ENCODE measurements around the gene CTNND2. TPM values are rescaled to one million over a fixed set of nuclear protein-coding genes. Genes with fewer than 3 reads are reported as not detected.

Gene CTNND2
- total RNA-seq, 4 donors from 2014 or later: 0.22 to 2.8 (median 0.39) TPM

DNA sequence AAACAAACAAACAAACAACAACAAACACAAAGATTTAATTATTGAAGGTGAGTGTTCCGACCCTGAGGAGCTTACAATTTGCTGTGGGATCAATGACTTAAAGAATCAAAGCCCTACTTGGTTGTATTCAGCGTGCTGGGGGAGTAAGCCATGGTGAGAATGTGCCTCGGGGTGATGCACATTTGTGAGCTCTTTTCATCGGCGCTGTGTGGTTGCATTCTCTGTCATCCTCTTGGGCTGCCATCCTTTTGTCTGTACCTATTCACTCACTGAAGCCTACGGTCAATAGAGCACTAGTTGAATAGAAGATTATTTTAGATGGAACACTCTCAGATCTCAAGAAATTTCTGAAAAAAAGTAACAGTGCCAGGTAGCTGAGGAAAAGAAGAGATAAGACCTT, 203.9 kb downstream of the CTNND2 start:
- intact Hi-C loops (cut with DNase I): no loop called here
- H3K4me3 ChIP-seq (replicated peaks in 1 of 3): no peak overlapping the region
- H3K9me3 ChIP-seq: no peaks in the 10 kb centered on the region
- no peaks in the 10 kb centered on the region for H3K27me3 ChIP-seq
- no peaks in the 10 kb centered on the region for H3K36me3 ChIP-seq
- WGBS, 2 donors: 85 to 86% methylated on average over 6 of the region's 6 CpGs
- no peaks in the 10 kb centered on the region for H3K4me1 ChIP-seq
- no peak for DNase-seq
- TF ChIP-seq CTCF (IDR thresholded peaks at IDR 0.05) (no peak), POLR2A (IDR thresholded peaks at IDR 0.05) (no peak)
- H3K27ac ChIP-seq: no peak overlapping the region

GRCh38 chr5:11692636-11693035, 211.6 kb downstream of the CTNND2 start:
- TF ChIP-seq CTCF (IDR thresholded peaks at IDR 0.05) (no peak), POLR2A (IDR thresholded peaks at IDR 0.05) (no peak)
- Histone ChIP-seq H3K4me1 (no peaks in the 10 kb centered on the region), H3K4me3 (replicated peaks in 1 of 3) (no peak overlapping the region), H3K9me3 (no peaks in the 10 kb centered on the region), H3K36me3 (no peaks in the 10 kb centered on the region), H3K27me3 (no peaks in the 10 kb centered on the region), H3K27ac (no peak overlapping the region)
- peak; percentile 65 to 68 for DNase-seq
- intact Hi-C loops (cut with DNase I): no loop called here
- WGBS, 2 donors: 40 to 64% methylated on average over 7 of the region's 7 CpGs

GRCh38 chr5:11687498-11687897, 216.7 kb downstream of the CTNND2 start:
- H3K9me3 ChIP-seq: no peaks in the 10 kb centered on the region
- TF ChIP-seq POLR2A (IDR thresholded peaks at IDR 0.05) (no peak), CTCF (IDR thresholded peaks at IDR 0.05) (no peak)
- H3K27ac ChIP-seq: no peak overlapping the region
- H3K4me1 ChIP-seq: no peaks in the 10 kb centered on the region
- H3K4me3 ChIP-seq (replicated peaks in 1 of 3): no peak overlapping the region
- intact Hi-C loops (cut with DNase I): no loop called here
- DNase-seq: no peak
- no peaks in the 10 kb centered on the region for H3K27me3 ChIP-seq
- H3K36me3 ChIP-seq: no peaks in the 10 kb centered on the region
- WGBS, 2 donors: 86 to 87% methylated on average over 1 of the region's 1 CpG

DNA sequence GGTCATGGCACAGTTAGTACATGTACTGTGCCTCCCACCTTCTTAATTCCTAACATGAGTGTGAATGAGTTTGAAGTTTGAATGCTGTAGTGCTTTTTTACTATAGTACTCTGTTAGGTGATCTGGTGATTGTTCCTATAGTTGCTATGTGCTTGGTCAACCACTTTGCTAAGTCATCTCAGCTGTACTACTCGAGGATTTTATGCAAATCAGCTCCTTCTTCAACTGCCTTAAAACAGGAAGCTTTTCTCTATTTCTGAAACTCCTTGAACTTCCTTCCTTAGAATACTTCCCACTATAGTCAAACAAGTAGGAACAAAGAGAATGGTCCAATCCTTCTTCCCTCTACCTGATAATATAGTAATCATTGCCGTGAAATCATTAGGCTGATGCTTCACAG, 219.6 kb downstream of the CTNND2 start:
- intact Hi-C loops (cut with DNase I): no loop called here
- Histone ChIP-seq H3K4me1 (no peaks in the 10 kb centered on the region), H3K36me3 (no peaks in the 10 kb centered on the region), H3K27ac (no peak overlapping the region), H3K4me3 (replicated peaks in 1 of 3) (no peak overlapping the region), H3K27me3 (no peaks in the 10 kb centered on the region), H3K9me3 (no peaks in the 10 kb centered on the region)
- 78 to 85% methylated on average over 2 of the region's 2 CpGs for WGBS, 2 donors
- no peak for DNase-seq
- no peak for TF ChIP-seq POLR2A (IDR thresholded peaks at IDR 0.05)
- no peak for TF ChIP-seq CTCF (IDR thresholded peaks at IDR 0.05)

DNA sequence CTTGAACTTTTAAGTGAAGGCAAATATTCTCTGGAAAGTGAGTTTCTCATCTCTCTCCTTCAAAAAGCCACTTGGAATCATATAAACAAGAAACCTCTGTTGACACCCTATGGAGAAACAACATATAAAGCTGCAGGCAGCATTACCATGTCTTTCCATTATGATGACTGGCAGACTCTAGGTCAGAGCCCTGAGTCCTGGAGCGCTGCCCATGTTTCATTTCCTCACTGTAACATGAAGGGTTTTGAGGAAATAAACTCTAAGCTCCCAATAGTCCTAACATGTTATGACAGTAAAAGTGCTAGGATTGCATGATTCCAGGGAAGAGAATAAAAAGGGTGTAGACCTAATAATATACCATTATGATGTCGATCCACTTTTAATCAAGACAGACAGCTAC, 220.6 kb downstream of the CTNND2 start:
- no peaks in the 10 kb centered on the region for H3K27me3 ChIP-seq
- H3K4me3 ChIP-seq (replicated peaks in 1 of 3): no peak overlapping the region
- intact Hi-C loops (cut with DNase I): no loop called here
- H3K36me3 ChIP-seq: no peaks in the 10 kb centered on the region
- H3K9me3 ChIP-seq: no peaks in the 10 kb centered on the region
- H3K4me1 ChIP-seq: no peaks in the 10 kb centered on the region
- TF ChIP-seq POLR2A (IDR thresholded peaks at IDR 0.05): no peak
- TF ChIP-seq CTCF (IDR thresholded peaks at IDR 0.05): no peak
- peak in 1 of 2 donors; percentile 12 for DNase-seq
- no peak overlapping the region for H3K27ac ChIP-seq
- WGBS, 2 donors: 76 to 80% methylated on average over 2 of the region's 2 CpGs

Data from thyroid gland (tissue), 4 donors.